ENCODE results near the gene CCDC3. TPM values are rescaled to one million over a fixed set of nuclear protein-coding genes. Genes with fewer than 3 reads are reported as not detected.

The CCDC3 gene
- polyA plus RNA-seq, 1 of the 3 experiments (the other 2 are of a cell fraction), result 0.02 TPM

DNA sequence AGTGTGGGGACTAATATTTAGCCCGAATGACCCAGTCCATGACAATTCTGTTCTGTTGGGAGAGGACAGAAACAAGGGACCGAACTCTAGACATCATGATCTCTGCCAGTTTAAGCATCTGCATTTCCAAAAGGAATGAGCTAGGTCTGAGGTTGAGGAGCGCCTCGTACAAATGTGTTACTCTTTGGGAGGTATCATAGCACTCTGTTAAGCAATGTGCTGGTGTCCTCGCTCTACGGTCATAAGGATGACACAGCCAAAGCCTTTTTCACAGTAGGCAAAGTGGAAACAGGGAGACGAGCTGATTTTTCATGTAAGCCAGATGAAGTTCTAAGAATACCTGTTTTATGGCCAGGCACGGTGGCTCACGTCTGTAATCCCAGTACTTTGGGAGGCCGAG is 15.4 kb upstream of the CCDC3 start (continued):
- TF ChIP-seq POLR2AphosphoS5 (IDR thresholded peaks at IDR 0.05; ENCODE audit: low read depth, low read length) (no peak), RXRA (IDR thresholded peaks at IDR 0.05; ENCODE audit: borderline replicate concordance, low read depth) (no peak)

DNA sequence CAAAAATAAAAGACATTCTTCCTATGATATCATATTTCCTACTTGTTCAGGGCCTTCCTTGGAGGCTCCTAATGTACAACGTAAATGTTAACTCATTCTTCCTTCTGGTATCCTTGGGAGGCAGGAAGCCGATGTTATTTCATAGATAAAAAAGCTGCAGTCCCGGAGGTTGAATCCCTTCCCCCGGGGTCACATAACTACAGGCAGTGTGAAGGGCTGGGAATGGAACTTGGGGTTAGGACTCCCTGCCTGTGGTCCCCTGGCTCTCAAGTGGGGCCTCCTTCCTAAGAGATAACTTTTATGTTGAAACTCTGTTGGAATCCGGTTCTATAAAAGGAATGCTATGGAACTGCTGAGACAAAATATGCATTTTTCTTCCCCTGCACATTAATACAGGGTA is 14.9 kb upstream of the CCDC3 start:
- Histone ChIP-seq H3K9ac (no peak overlapping the region), H3K27ac (ENCODE audit: low read depth in 2 of 2, low read length in 1 of 2) (no peak overlapping the region), H3K4me1 (ENCODE audit: control insufficient read depth in 1 of 2, insufficient read depth in 2 of 2, low read depth in 1 of 2, low read length in 1 of 2) (no peaks in the 10 kb centered on the region), H3K4me2 (no peak overlapping the region), H3K9me2 (no peaks in the 10 kb centered on the region), H3K4me3 (ENCODE audit: low read depth in 2 of 2, low read length in 1 of 2) (no peak overlapping the region), H2AFZ (ENCODE audit: low read depth) (no peak overlapping the region), H3K79me2 (ENCODE audit: insufficient read depth) (no peaks in the 10 kb centered on the region), H3K9me3 (no peaks in the 10 kb centered on the region), H3K36me3 (replicated peaks in 1 of 2; ENCODE audit: control insufficient read depth in 1 of 2, insufficient read depth in 2 of 2, low read length in 1 of 2) (no peaks in the 10 kb centered on the region), H3F3A (replicated peaks; ENCODE audit: insufficient read depth) (no peaks in the 10 kb centered on the region), H3K27me3 (ENCODE audit: insufficient read depth) (no peaks in the 10 kb centered on the region), H4K20me1 (ENCODE audit: insufficient read depth) (no peaks in the 10 kb centered on the region)
- DNase-seq, result no peak
- ChIA-PET POLR2A (no interaction called here), CTCF (no interaction called here)
- TF ChIP-seq, protein P1, sequence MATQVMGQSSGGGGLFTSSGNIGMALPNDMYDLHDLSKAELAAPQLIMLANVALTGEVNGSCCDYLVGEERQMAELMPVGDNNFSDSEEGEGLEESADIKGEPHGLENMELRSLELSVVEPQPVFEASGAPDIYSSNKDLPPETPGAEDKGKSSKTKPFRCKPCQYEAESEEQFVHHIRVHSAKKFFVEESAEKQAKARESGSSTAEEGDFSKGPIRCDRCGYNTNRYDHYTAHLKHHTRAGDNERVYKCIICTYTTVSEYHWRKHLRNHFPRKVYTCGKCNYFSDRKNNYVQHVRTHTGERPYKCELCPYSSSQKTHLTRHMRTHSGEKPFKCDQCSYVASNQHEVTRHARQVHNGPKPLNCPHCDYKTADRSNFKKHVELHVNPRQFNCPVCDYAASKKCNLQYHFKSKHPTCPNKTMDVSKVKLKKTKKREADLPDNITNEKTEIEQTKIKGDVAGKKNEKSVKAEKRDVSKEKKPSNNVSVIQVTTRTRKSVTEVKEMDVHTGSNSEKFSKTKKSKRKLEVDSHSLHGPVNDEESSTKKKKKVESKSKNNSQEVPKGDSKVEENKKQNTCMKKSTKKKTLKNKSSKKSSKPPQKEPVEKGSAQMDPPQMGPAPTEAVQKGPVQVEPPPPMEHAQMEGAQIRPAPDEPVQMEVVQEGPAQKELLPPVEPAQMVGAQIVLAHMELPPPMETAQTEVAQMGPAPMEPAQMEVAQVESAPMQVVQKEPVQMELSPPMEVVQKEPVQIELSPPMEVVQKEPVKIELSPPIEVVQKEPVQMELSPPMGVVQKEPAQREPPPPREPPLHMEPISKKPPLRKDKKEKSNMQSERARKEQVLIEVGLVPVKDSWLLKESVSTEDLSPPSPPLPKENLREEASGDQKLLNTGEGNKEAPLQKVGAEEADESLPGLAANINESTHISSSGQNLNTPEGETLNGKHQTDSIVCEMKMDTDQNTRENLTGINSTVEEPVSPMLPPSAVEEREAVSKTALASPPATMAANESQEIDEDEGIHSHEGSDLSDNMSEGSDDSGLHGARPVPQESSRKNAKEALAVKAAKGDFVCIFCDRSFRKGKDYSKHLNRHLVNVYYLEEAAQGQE (IDR thresholded peaks at IDR 0.05; ENCODE audit: low read depth, low read length), result no peak
- no peak for TF ChIP-seq CHD2 (IDR thresholded peaks at IDR 0.05; ENCODE audit: low read length, partially characterized antibody)
- no peak for TF ChIP-seq TCF12 (IDR thresholded peaks at IDR 0.05)
- TF ChIP-seq, protein P2, sequence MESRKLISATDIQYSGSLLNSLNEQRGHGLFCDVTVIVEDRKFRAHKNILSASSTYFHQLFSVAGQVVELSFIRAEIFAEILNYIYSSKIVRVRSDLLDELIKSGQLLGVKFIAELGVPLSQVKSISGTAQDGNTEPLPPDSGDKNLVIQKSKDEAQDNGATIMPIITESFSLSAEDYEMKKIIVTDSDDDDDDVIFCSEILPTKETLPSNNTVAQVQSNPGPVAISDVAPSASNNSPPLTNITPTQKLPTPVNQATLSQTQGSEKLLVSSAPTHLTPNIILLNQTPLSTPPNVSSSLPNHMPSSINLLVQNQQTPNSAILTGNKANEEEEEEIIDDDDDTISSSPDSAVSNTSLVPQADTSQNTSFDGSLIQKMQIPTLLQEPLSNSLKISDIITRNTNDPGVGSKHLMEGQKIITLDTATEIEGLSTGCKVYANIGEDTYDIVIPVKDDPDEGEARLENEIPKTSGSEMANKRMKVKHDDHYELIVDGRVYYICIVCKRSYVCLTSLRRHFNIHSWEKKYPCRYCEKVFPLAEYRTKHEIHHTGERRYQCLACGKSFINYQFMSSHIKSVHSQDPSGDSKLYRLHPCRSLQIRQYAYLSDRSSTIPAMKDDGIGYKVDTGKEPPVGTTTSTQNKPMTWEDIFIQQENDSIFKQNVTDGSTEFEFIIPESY (IDR thresholded peaks at IDR 0.05; ENCODE audit: borderline replicate concordance, low read depth), result no peak
- TF ChIP-seq JUND (IDR thresholded peaks at IDR 0.05), result no peak
- TF ChIP-seq, protein P3, sequence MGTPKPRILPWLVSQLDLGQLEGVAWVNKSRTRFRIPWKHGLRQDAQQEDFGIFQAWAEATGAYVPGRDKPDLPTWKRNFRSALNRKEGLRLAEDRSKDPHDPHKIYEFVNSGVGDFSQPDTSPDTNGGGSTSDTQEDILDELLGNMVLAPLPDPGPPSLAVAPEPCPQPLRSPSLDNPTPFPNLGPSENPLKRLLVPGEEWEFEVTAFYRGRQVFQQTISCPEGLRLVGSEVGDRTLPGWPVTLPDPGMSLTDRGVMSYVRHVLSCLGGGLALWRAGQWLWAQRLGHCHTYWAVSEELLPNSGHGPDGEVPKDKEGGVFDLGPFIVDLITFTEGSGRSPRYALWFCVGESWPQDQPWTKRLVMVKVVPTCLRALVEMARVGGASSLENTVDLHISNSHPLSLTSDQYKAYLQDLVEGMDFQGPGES (IDR thresholded peaks at IDR 0.05; ENCODE audit: low read depth, low read length), result no peak
- TF ChIP-seq YY1 (IDR thresholded peaks at IDR 0.05; ENCODE audit: low read depth), result no peak
- no peak for TF ChIP-seq FOXM1 (IDR thresholded peaks at IDR 0.05; ENCODE audit: low read depth)
- no peak for TF ChIP-seq MEF2A (IDR thresholded peaks at IDR 0.05; ENCODE audit: borderline replicate concordance, low read depth)
- WGBS (ENCODE audit: low lambda C conversion rate), result 37% methylated on average over 5 of the region's 5 CpGs

Measured in SK-N-SH (cell line).